Fibroblast of skin of back (primary cell): ENCODE results near the gene UGT1A7.

Experiments used
- DNase-seq: peaks from one replicate; pipeline ENCODE4 v3.0.0-alpha.2; 2013

UGT1A7 gene

GRCh38 chr2:233801357-233802131, 119.8 kb downstream of the UGT1A7 start:
- DNase-seq, result no peak

GRCh38 chr2:233802132-233802815, 120.6 kb downstream of the UGT1A7 start:
- DNase-seq, result no peak

- no peak for DNase-seq
Measured at GRCh38 chr2:233803292-233803911, 121.7 kb downstream of the UGT1A7 start.

GRCh38 chr2:233803994-233804393, 122.3 kb downstream of the UGT1A7 start:
- DNase-seq, result no peak

- DNase-seq, result no peak
Measured at GRCh38 chr2:233807215-233807865, 125.6 kb downstream of the UGT1A7 start.

GRCh38 chr2:233807966-233808935, 126.5 kb downstream of the UGT1A7 start:
- no peak for DNase-seq

- DNase-seq, result no peak
Measured at GRCh38 chr2:233810385-233810784, 128.7 kb downstream of the UGT1A7 start.

- no peak for DNase-seq
Measured at GRCh38 chr2:233811087-233811486, 129.4 kb downstream of the UGT1A7 start.

GRCh38 chr2:233811732-233812131, 130.0 kb downstream of the UGT1A7 start:
- no peak for DNase-seq

GRCh38 chr2:233813236-233814055, 131.7 kb downstream of the UGT1A7 start:
- no peak for DNase-seq

- DNase-seq, result no peak
Measured at GRCh38 chr2:233814056-233814835, 132.5 kb downstream of the UGT1A7 start.

- no peak for DNase-seq
Measured at GRCh38 chr2:233815861-233816260, 134.2 kb downstream of the UGT1A7 start.

- no peak for DNase-seq
Measured at GRCh38 chr2:233816334-233816733, 134.6 kb downstream of the UGT1A7 start.

GRCh38 chr2:233816771-233817170, 135.1 kb downstream of the UGT1A7 start:
- DNase-seq, result no peak

- DNase-seq, result no peak
Measured at GRCh38 chr2:233817361-233817911, 135.7 kb downstream of the UGT1A7 start.

- no peak for DNase-seq
Measured at GRCh38 chr2:233817995-233818638, 136.4 kb downstream of the UGT1A7 start.

- no peak for DNase-seq
Measured at GRCh38 chr2:233818639-233819621, 137.2 kb downstream of the UGT1A7 start.
